BLaER1 (cell line): Measurements from ENCODE around the gene OGDH.

Source experiments
- H3K27ac ChIP-seq: shearing (Covaris generic); formaldehyde crosslinking; 2 replicates; pipeline ENCODE4 v1.8.1; 2022
- H3K27me3 ChIP-seq: shearing (Covaris generic); formaldehyde crosslinking; 2 replicates; pipeline ENCODE4 v1.8.1; 2022
- H3K36me3 ChIP-seq: shearing (Covaris generic); formaldehyde crosslinking; 2 replicates; pipeline ENCODE4 v1.8.1; 2022
- H3K4me1 ChIP-seq: shearing (Covaris generic); formaldehyde crosslinking; 2 replicates; pipeline ENCODE4 v1.8.1; 2022
- H3K4me2 ChIP-seq: shearing (Covaris generic); formaldehyde crosslinking; 2 replicates; pipeline ENCODE4 v1.8.1; 2022
- H3K4me3 ChIP-seq: shearing (Covaris generic); formaldehyde crosslinking; 2 replicates; pipeline ENCODE4 v1.8.1; 2022
- H3K9ac ChIP-seq: shearing (Covaris generic); formaldehyde crosslinking; 2 replicates; pipeline ENCODE4 v1.8.1; 2022
- H3K9me3 ChIP-seq: shearing (Covaris generic); formaldehyde crosslinking; 2 replicates; pipeline ENCODE4 v1.8.1; 2022
- H4K20me1 ChIP-seq: shearing (Covaris generic); formaldehyde crosslinking; 2 replicates; pipeline ENCODE4 v1.8.1; 2022
- Cebpa-rat ChIP-seq: shearing (Covaris generic); IDR thresholded peaks from 2 replicates; pipeline ENCODE4 v1.8.1; 2022

The OGDH gene

GRCh38 chr7:44733708-44734481 is 127.5 kb downstream of the OGDH start:
- no peak overlapping the region for H3K9ac ChIP-seq
- H3K27me3 ChIP-seq: no peaks in the 10 kb centered on the region; the same call in 1 of the 2 replicates

GRCh38 chr7:44735403-44736165 is 129.2 kb downstream of the OGDH start:
- no peaks in the 10 kb centered on the region for H4K20me1 ChIP-seq
- no peaks in the 10 kb centered on the region for H3K9me3 ChIP-seq
- TF ChIP-seq Cebpa-rat: no peak
- H3K27ac ChIP-seq: no peak overlapping the region
- no peaks in the 10 kb centered on the region for H3K36me3 ChIP-seq
- no peak overlapping the region for H3K4me2 ChIP-seq
- no peaks in the 10 kb centered on the region for H3K27me3 ChIP-seq
- H3K4me1 ChIP-seq: no peaks in the 10 kb centered on the region
- no peak overlapping the region for H3K9ac ChIP-seq
- H3K4me3 ChIP-seq: no peak overlapping the region

More at GRCh38 chr7:44733708-44734481, 127.5 kb downstream of the OGDH start:
- Histone ChIP-seq H3K9me3 (no peaks in the 10 kb centered on the region), H3K4me2 (no peak overlapping the region), H3K36me3 (no peaks in the 10 kb centered on the region), H4K20me1 (no peaks in the 10 kb centered on the region), H3K27ac (no peak overlapping the region), H3K4me1 (peaks cover 6% of the 10 kb centered on the region), H3K4me3 (no peak overlapping the region)
- no peak for TF ChIP-seq Cebpa-rat

GRCh38 chr7:44736896-44737295 is 130.5 kb downstream of the OGDH start:
- Histone ChIP-seq H3K27ac (no peak overlapping the region), H3K9ac (no peak overlapping the region), H3K27me3 (no peaks in the 10 kb centered on the region), H3K4me3 (no peak overlapping the region), H3K9me3 (no peaks in the 10 kb centered on the region), H3K4me2 (no peak overlapping the region), H3K4me1 (no peaks in the 10 kb centered on the region), H3K36me3 (no peaks in the 10 kb centered on the region), H4K20me1 (no peaks in the 10 kb centered on the region)
- no peak for TF ChIP-seq Cebpa-rat

- TF ChIP-seq Cebpa-rat: no peak
- Histone ChIP-seq H3K36me3 (no peaks in the 10 kb centered on the region), H3K27ac (no peak overlapping the region), H3K4me2 (no peak overlapping the region), H3K4me1 (peaks cover 11% of the 10 kb centered on the region), H3K9me3 (no peaks in the 10 kb centered on the region), H3K4me3 (no peak overlapping the region), H3K27me3 (no peaks in the 10 kb centered on the region), H3K9ac (no peak overlapping the region), H4K20me1 (no peaks in the 10 kb centered on the region)
Observed at GRCh38 chr7:44738051-44738723, 131.8 kb downstream of the OGDH start.

GRCh38 chr7:44738876-44739665 is 132.6 kb downstream of the OGDH start:
- no peak for TF ChIP-seq Cebpa-rat
- H4K20me1 ChIP-seq: no peaks in the 10 kb centered on the region

GRCh38 chr7:44740055-44740454 is 133.6 kb downstream of the OGDH start:
- Histone ChIP-seq H3K4me1 (peaks cover 11% of the 10 kb centered on the region), H3K36me3 (no peaks in the 10 kb centered on the region), H3K4me2 (no peak overlapping the region), H3K4me3 (no peak overlapping the region), H3K27ac (no peak overlapping the region), H4K20me1 (no peaks in the 10 kb centered on the region), H3K27me3 (no peaks in the 10 kb centered on the region), H3K9me3 (no peaks in the 10 kb centered on the region), H3K9ac (no peak overlapping the region)
- no peak for TF ChIP-seq Cebpa-rat

More at GRCh38 chr7:44738876-44739665, 132.6 kb downstream of the OGDH start:
- no peaks in the 10 kb centered on the region for H3K27me3 ChIP-seq
- H3K9me3 ChIP-seq: no peaks in the 10 kb centered on the region
- no peak overlapping the region for H3K9ac ChIP-seq
- no peaks in the 10 kb centered on the region for H3K36me3 ChIP-seq
- peaks cover 11% of the 10 kb centered on the region for H3K4me1 ChIP-seq
- no peak overlapping the region for H3K4me2 ChIP-seq
- H3K27ac ChIP-seq: no peak overlapping the region
- H3K4me3 ChIP-seq: no peak overlapping the region

- peaks cover 11% of the 10 kb centered on the region for H3K4me1 ChIP-seq
- no peaks in the 10 kb centered on the region for H3K27me3 ChIP-seq
- H3K4me3 ChIP-seq: no peak overlapping the region
- H3K9ac ChIP-seq: no peak overlapping the region
- no peaks in the 10 kb centered on the region for H4K20me1 ChIP-seq
- no peak overlapping the region for H3K27ac ChIP-seq
- no peak overlapping the region for H3K4me2 ChIP-seq
- H3K9me3 ChIP-seq: no peaks in the 10 kb centered on the region
- H3K36me3 ChIP-seq: no peaks in the 10 kb centered on the region
- no peak for TF ChIP-seq Cebpa-rat
Observed at GRCh38 chr7:44743750-44744149, 137.3 kb downstream of the OGDH start.

GRCh38 chr7:44748045-44748947 is 141.9 kb downstream of the OGDH start, which contains the start of gene ZMIZ2:
Gene ZMIZ2, plus strand, starts transcription at chr7:44748847. Its CDS starts 7,403 bp downstream, at chr7:44756250.
- no peak for TF ChIP-seq Cebpa-rat
- Histone ChIP-seq H3K4me1 (peaks cover 40% of the 10 kb centered on the region), H3K9me3 (no peaks in the 10 kb centered on the region), H3K27ac (peak within 1 kb of the TSS; percentile 97), H4K20me1 (peaks cover 45% of the 10 kb centered on the region), H3K9ac (peak within 1 kb of the TSS; percentile 97), H3K27me3 (no peaks in the 10 kb centered on the region), H3K4me3 (peak within 1 kb of the TSS; percentile 98), H3K36me3 (peaks cover 17% of the 10 kb centered on the region; the same call in 1 of the 2 replicates), H3K4me2 (peak within 1 kb of the TSS; percentile 97)
